Measurements from ENCODE around the gene UBA1.

GRCh38 chrX:47243351-47243750, 49.7 kb downstream of the UBA1 start:
- TF ChIP-seq EZH2 (IDR thresholded peaks at IDR 0.05; ENCODE audit: borderline replicate concordance, low read depth, low read length, severe bottlenecking), result no peak
- TF ChIP-seq, protein P1, sequence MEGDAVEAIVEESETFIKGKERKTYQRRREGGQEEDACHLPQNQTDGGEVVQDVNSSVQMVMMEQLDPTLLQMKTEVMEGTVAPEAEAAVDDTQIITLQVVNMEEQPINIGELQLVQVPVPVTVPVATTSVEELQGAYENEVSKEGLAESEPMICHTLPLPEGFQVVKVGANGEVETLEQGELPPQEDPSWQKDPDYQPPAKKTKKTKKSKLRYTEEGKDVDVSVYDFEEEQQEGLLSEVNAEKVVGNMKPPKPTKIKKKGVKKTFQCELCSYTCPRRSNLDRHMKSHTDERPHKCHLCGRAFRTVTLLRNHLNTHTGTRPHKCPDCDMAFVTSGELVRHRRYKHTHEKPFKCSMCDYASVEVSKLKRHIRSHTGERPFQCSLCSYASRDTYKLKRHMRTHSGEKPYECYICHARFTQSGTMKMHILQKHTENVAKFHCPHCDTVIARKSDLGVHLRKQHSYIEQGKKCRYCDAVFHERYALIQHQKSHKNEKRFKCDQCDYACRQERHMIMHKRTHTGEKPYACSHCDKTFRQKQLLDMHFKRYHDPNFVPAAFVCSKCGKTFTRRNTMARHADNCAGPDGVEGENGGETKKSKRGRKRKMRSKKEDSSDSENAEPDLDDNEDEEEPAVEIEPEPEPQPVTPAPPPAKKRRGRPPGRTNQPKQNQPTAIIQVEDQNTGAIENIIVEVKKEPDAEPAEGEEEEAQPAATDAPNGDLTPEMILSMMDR (IDR thresholded peaks at IDR 0.05; ENCODE audit: borderline replicate concordance, extremely low read depth, low read length, poor library complexity, severe bottlenecking), result no peak

Data from DND-41 (cell line).